ENCODE measurements around the gene HEY2.

DNA sequence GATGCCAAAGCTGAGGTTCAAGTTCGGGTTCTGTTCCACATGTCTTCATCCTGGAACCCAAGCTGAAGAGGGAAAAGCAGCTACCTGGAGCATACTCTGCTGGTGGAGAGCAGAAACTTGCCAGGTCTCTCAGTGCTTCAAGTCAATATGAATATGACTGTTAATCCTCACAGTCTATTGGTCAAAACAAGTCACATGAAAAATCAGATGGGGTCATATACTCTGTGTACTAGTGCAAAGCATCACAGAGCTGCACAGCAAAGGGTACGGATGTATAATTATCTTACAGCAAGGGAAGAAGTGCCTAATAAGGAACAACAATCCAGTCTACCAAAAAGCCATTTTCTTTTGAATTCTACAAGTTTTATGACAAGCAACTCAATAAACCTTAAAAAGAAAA, 53.0 kb downstream of the HEY2 start:
- TF ChIP-seq, protein P1, sequence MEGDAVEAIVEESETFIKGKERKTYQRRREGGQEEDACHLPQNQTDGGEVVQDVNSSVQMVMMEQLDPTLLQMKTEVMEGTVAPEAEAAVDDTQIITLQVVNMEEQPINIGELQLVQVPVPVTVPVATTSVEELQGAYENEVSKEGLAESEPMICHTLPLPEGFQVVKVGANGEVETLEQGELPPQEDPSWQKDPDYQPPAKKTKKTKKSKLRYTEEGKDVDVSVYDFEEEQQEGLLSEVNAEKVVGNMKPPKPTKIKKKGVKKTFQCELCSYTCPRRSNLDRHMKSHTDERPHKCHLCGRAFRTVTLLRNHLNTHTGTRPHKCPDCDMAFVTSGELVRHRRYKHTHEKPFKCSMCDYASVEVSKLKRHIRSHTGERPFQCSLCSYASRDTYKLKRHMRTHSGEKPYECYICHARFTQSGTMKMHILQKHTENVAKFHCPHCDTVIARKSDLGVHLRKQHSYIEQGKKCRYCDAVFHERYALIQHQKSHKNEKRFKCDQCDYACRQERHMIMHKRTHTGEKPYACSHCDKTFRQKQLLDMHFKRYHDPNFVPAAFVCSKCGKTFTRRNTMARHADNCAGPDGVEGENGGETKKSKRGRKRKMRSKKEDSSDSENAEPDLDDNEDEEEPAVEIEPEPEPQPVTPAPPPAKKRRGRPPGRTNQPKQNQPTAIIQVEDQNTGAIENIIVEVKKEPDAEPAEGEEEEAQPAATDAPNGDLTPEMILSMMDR (IDR thresholded peaks at IDR 0.05) = no peak
- TF ChIP-seq POLR2A (IDR thresholded peaks at IDR 0.05) = no peak
- no peak for TF ChIP-seq POLR2AphosphoS5 (IDR thresholded peaks at IDR 0.05; ENCODE audit: insufficient read depth in 1 of 2, low read depth in 1 of 2)
